ENCODE results near the gene COQ2.
"Not testable (repeated sequence)": the region's sequence is repeated elsewhere in the genome, so short reads cannot be mapped to it uniquely, and the experiment has no call there.

The COQ2 gene

GRCh38 chr4:83283181-83283580 is 1.4 kb downstream of the COQ2 start:
- no peak for DNase-seq (ENCODE audit: low read depth, low spot score)

GRCh38 chr4:83282049-83282535 is 2.5 kb downstream of the COQ2 start:
- no peak for DNase-seq (ENCODE audit: low read depth, low spot score)

GRCh38 chr4:83281307-83281706 is 3.3 kb downstream of the COQ2 start:
- DNase-seq (ENCODE audit: low read depth, low spot score): no peak

- no peak for DNase-seq (ENCODE audit: low read depth, low spot score)
These were observed 8.1 kb downstream of the COQ2 start for GRCh38 chr4:83276299-83277040.

GRCh38 chr4:83273926-83274325 is 10.7 kb downstream of the COQ2 start:
- DNase-seq (ENCODE audit: low read depth, low spot score): not testable (repeated sequence)

GRCh38 chr4:83272900-83273299 is 11.7 kb downstream of the COQ2 start:
- DNase-seq (ENCODE audit: low read depth, low spot score): no peak

GRCh38 chr4:83269256-83269655 is 15.3 kb downstream of the COQ2 start:
- DNase-seq (ENCODE audit: low read depth, low spot score): no peak

- no peak for DNase-seq (ENCODE audit: low read depth, low spot score)
These were observed 16.1 kb downstream of the COQ2 start for GRCh38 chr4:83268491-83268890.

GRCh38 chr4:83267830-83268475 is 16.6 kb downstream of the COQ2 start:
- DNase-seq (ENCODE audit: low read depth, low spot score): no peak

- DNase-seq (ENCODE audit: low read depth, low spot score): no peak
These were observed 17.3 kb downstream of the COQ2 start for GRCh38 chr4:83267121-83267829.

- no peak for DNase-seq (ENCODE audit: low read depth, low spot score)
These were observed 17.9 kb downstream of the COQ2 start for GRCh38 chr4:83266689-83267088.

- no peak for DNase-seq (ENCODE audit: low read depth, low spot score)
These were observed 21.5 kb downstream of the COQ2 start for GRCh38 chr4:83263106-83263505.

GRCh38 chr4:83262682-83263081 is 21.9 kb downstream of the COQ2 start:
- no peak for DNase-seq (ENCODE audit: low read depth, low spot score)

- DNase-seq (ENCODE audit: low read depth, low spot score): no peak
These were observed 23.3 kb downstream of the COQ2 start for GRCh38 chr4:83261307-83261706.

GRCh38 chr4:83259586-83259985 is 25.0 kb downstream of the COQ2 start:
- DNase-seq (ENCODE audit: low read depth, low spot score): no peak

- no peak for DNase-seq (ENCODE audit: low read depth, low spot score)
These were observed 26.1 kb downstream of the COQ2 start for GRCh38 chr4:83258461-83258860.

GRCh38 chr4:83257811-83258210 is 26.8 kb downstream of the COQ2 start:
- DNase-seq (ENCODE audit: low read depth, low spot score): no peak

- no peak for DNase-seq (ENCODE audit: low read depth, low spot score)
These were observed 29.0 kb downstream of the COQ2 start for GRCh38 chr4:83255584-83255983.

- no peak for DNase-seq (ENCODE audit: low read depth, low spot score)
These were observed 31.7 kb downstream of the COQ2 start for GRCh38 chr4:83252782-83253405.

- DNase-seq (ENCODE audit: low read depth, low spot score): no peak
These were observed 33.2 kb downstream of the COQ2 start for GRCh38 chr4:83251447-83251830.

GRCh38 chr4:83250687-83251446 is 33.7 kb downstream of the COQ2 start:
- no peak for DNase-seq (ENCODE audit: low read depth, low spot score)
